Activated T-cell treated with anti-CD3 and anti-CD28 coated beads, Interleukin-2, amount 50 U/mL, for 24 hours (primary cell): ENCODE results near the gene TNFRSF8.
"Not testable (repeated sequence)": the region's sequence is repeated elsewhere in the genome, so short reads cannot be mapped to it uniquely, and the experiment has no call there.

Experiments
- DNase-seq: peaks from one replicate; pipeline ENCODE4 v3.0.0-alpha.2; 2020
- H3K27ac Mint-ChIP-seq: 2 replicates; pipeline ENCODE4 v1.8.0; 2020; ENCODE audit warnings: mild to moderate bottlenecking, mixed read lengths
- H3K27me3 Mint-ChIP-seq: 2 replicates; pipeline ENCODE4 v1.8.0; 2020; ENCODE audit warnings: mixed read lengths
- H3K36me3 Mint-ChIP-seq: 2 replicates; pipeline ENCODE4 v1.8.0; 2020; ENCODE audit warnings: low read depth, mixed read lengths
- H3K4me1 Mint-ChIP-seq: 2 replicates; pipeline ENCODE4 v1.8.0; 2020; ENCODE audit warnings: low read depth, mixed read lengths
- H3K4me3 Mint-ChIP-seq: 2 replicates; pipeline ENCODE4 v1.8.0; 2020; ENCODE audit warnings: mild to moderate bottlenecking, moderate library complexity, mixed read lengths
- H3K9me3 Mint-ChIP-seq: 2 replicates; pipeline ENCODE4 v1.8.0; 2020; ENCODE audit warnings: mixed read lengths

Gene TNFRSF8

GRCh38 chr1:12032161-12032621 is 30.9 kb upstream of the TNFRSF8 start:
- DNase-seq = no peak
- Mint-ChIP-seq H3K27me3 (no peaks in the 10 kb centered on the region), H3K27ac (no peak overlapping the region), H3K9me3 (no peaks in the 10 kb centered on the region), H3K4me3 (no peak overlapping the region), H3K36me3 (peaks cover 52% of the 10 kb centered on the region), H3K4me1 (no peaks in the 10 kb centered on the region)

GRCh38 chr1:12033441-12033840 is 29.7 kb upstream of the TNFRSF8 start:
- H3K27me3 Mint-ChIP-seq = not testable (repeated sequence)

GRCh38 chr1:12034381-12034801 is 28.7 kb upstream of the TNFRSF8 start:
- H3K27ac Mint-ChIP-seq = no peak overlapping the region
- H3K36me3 Mint-ChIP-seq = peaks cover 34% of the 10 kb centered on the region
- no peak for DNase-seq
- peaks cover 17% of the 10 kb centered on the region for H3K4me1 Mint-ChIP-seq
- no peaks in the 10 kb centered on the region for H3K9me3 Mint-ChIP-seq
- H3K27me3 Mint-ChIP-seq = peaks cover 6% of the 10 kb centered on the region
- no peak overlapping the region for H3K4me3 Mint-ChIP-seq

More at GRCh38 chr1:12033441-12033840, 29.7 kb upstream of the TNFRSF8 start:
- not testable (repeated sequence) for H3K4me3 Mint-ChIP-seq, H3K4me1 Mint-ChIP-seq, DNase-seq, H3K9me3 Mint-ChIP-seq, H3K27ac Mint-ChIP-seq
- peaks cover 41% of the 10 kb centered on the region for H3K36me3 Mint-ChIP-seq

- peaks cover 6% of the 10 kb centered on the region for H3K27me3 Mint-ChIP-seq
- peaks cover 25% of the 10 kb centered on the region for H3K36me3 Mint-ChIP-seq
- peaks cover 25% of the 10 kb centered on the region for H3K4me1 Mint-ChIP-seq
- no peak overlapping the region for H3K27ac Mint-ChIP-seq
- H3K9me3 Mint-ChIP-seq = no peaks in the 10 kb centered on the region
- H3K4me3 Mint-ChIP-seq = no peak overlapping the region
- no peak for DNase-seq
Measured at GRCh38 chr1:12035312-12035711, 27.8 kb upstream of the TNFRSF8 start.

GRCh38 chr1:12037486-12038355 is 25.4 kb upstream of the TNFRSF8 start:
- no peak overlapping the region for H3K27ac Mint-ChIP-seq
- H3K36me3 Mint-ChIP-seq = peaks cover 2% of the 10 kb centered on the region
- no peak overlapping the region for H3K4me3 Mint-ChIP-seq
- H3K27me3 Mint-ChIP-seq = peaks cover 6% of the 10 kb centered on the region
- H3K4me1 Mint-ChIP-seq = peaks cover 35% of the 10 kb centered on the region
- H3K9me3 Mint-ChIP-seq = no peaks in the 10 kb centered on the region
- DNase-seq = no peak

GRCh38 chr1:12038356-12039163 is 24.5 kb upstream of the TNFRSF8 start:
- Mint-ChIP-seq H3K4me1 (peaks cover 35% of the 10 kb centered on the region), H3K27ac (peak overlapping the region; percentile 22), H3K27me3 (peaks cover 6% of the 10 kb centered on the region), H3K4me3 (no peak overlapping the region), H3K36me3 (no peaks in the 10 kb centered on the region), H3K9me3 (no peaks in the 10 kb centered on the region)
- DNase-seq = no peak

GRCh38 chr1:12039164-12039525 is 24.0 kb upstream of the TNFRSF8 start:
- H3K27me3 Mint-ChIP-seq = peaks cover 8% of the 10 kb centered on the region
- peaks cover 38% of the 10 kb centered on the region for H3K4me1 Mint-ChIP-seq
- H3K9me3 Mint-ChIP-seq = no peaks in the 10 kb centered on the region
- H3K4me3 Mint-ChIP-seq = no peak overlapping the region
- H3K36me3 Mint-ChIP-seq = no peaks in the 10 kb centered on the region
- no peak overlapping the region for H3K27ac Mint-ChIP-seq
- DNase-seq = no peak

GRCh38 chr1:12039824-12040456 is 23.2 kb upstream of the TNFRSF8 start:
- H3K36me3 Mint-ChIP-seq, DNase-seq, H3K27ac Mint-ChIP-seq, H3K9me3 Mint-ChIP-seq, H3K4me3 Mint-ChIP-seq: not testable (repeated sequence)
- Mint-ChIP-seq H3K4me1 (peaks cover 46% of the 10 kb centered on the region), H3K27me3 (peaks cover 14% of the 10 kb centered on the region)

GRCh38 chr1:12040457-12041051 is 22.5 kb upstream of the TNFRSF8 start:
- H3K36me3 Mint-ChIP-seq = no peaks in the 10 kb centered on the region
- no peak for DNase-seq
- H3K4me1 Mint-ChIP-seq = peaks cover 50% of the 10 kb centered on the region
- H3K27ac Mint-ChIP-seq = peak overlapping the region; percentile 64
- H3K27me3 Mint-ChIP-seq = peaks cover 19% of the 10 kb centered on the region
- no peaks in the 10 kb centered on the region for H3K9me3 Mint-ChIP-seq
- no peak overlapping the region for H3K4me3 Mint-ChIP-seq

- not testable (repeated sequence) for DNase-seq, H3K36me3 Mint-ChIP-seq, H3K9me3 Mint-ChIP-seq, H3K4me3 Mint-ChIP-seq
- peaks cover 36% of the 10 kb centered on the region for H3K4me1 Mint-ChIP-seq
- peak overlapping the region; percentile 66 for H3K27ac Mint-ChIP-seq
- peaks cover 16% of the 10 kb centered on the region for H3K27me3 Mint-ChIP-seq
Measured at GRCh38 chr1:12044187-12044877, 18.8 kb upstream of the TNFRSF8 start.

- no peak overlapping the region for H3K27ac Mint-ChIP-seq
- no peaks in the 10 kb centered on the region for H3K9me3 Mint-ChIP-seq
- H3K4me3 Mint-ChIP-seq = no peak overlapping the region
- no peaks in the 10 kb centered on the region for H3K36me3 Mint-ChIP-seq
- DNase-seq = no peak
- peaks cover 19% of the 10 kb centered on the region for H3K27me3 Mint-ChIP-seq
- H3K4me1 Mint-ChIP-seq = peaks cover 21% of the 10 kb centered on the region
Measured at GRCh38 chr1:12046749-12047119, 16.4 kb upstream of the TNFRSF8 start.

- Mint-ChIP-seq H3K36me3 (no peaks in the 10 kb centered on the region), H3K27me3 (peaks cover 19% of the 10 kb centered on the region), H3K27ac (no peak overlapping the region), H3K9me3 (no peaks in the 10 kb centered on the region), H3K4me1 (peaks cover 26% of the 10 kb centered on the region), H3K4me3 (no peak overlapping the region)
- peak; percentile 84 for DNase-seq
Measured at GRCh38 chr1:12047120-12047876, 15.8 kb upstream of the TNFRSF8 start.

GRCh38 chr1:12048372-12048771 is 14.7 kb upstream of the TNFRSF8 start:
- H3K4me1 Mint-ChIP-seq = peaks cover 34% of the 10 kb centered on the region
- H3K27ac Mint-ChIP-seq = no peak overlapping the region
- DNase-seq = no peak
- H3K36me3 Mint-ChIP-seq = no peaks in the 10 kb centered on the region
- H3K4me3 Mint-ChIP-seq = no peak overlapping the region
- no peaks in the 10 kb centered on the region for H3K9me3 Mint-ChIP-seq
- H3K27me3 Mint-ChIP-seq = peaks cover 19% of the 10 kb centered on the region
